NCI-H1417 (cell line): ENCODE results near the gene B3GAT1.

ENCODE experiments used
- DNase-seq, 3 experiments: peaks; one replicate each; lab custom pipeline; 2025; lab: John Stamatoyannopoulos, UW

B3GAT1 gene

DNA sequence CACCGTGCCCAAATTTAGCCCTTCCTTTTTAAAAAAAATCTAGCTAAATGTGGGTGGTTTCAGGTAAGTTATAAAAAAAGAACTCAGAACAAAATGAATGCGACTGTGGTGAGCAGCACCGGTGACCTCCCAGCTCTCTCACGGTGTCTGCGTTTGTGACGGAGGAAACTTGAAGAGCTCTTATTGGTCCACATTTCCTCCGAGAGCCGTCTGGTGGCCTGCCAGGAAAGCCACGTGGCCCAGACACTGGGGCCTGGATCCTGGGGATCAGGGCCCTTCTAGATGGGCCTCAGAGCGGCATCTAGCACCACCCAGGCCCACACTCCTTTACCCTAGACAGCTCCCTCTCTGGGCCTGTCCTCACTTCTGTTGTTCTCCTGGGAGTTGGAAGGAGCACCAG lies 39.5 kb downstream of the B3GAT1 start:
- peak in 1 of 3 experiments; percentile 56 for DNase-seq

DNA sequence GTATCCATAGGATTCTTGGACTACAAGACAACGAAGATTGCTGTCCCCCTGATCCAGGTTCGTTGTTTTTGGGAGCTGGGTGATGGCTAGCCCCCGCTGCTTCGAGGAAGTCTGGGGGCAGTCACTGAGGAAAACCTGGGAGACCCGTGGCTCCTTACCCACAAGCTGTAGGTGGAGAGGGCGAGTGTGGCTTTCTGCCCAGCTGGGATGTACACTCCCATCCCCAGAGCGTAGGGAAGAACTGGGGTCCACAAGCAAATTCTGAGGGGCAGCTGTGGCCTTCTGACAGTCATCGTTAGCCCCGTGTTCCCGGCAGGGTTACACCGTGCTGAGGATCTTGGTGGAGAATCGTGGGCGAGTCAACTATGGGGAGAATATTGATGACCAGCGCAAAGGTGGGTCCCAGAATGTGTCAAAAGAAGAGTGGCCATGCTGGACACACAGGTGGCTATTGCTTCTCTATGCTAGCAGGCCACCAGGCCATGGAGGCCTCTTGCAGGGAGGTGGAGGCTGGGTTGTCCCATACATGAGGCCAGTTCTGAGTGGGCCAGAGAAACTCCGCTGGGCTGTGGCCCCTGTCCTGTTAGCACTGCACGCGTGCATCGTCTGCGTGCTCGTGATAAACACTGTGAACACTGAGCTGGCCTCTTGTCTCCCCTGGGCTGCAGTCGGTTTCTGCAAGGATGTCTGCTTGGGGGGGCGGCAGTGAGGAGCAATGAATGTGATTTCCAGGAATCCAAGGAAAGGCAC lies 40.4 kb downstream of the B3GAT1 start:
- DNase-seq = no peak

DNA sequence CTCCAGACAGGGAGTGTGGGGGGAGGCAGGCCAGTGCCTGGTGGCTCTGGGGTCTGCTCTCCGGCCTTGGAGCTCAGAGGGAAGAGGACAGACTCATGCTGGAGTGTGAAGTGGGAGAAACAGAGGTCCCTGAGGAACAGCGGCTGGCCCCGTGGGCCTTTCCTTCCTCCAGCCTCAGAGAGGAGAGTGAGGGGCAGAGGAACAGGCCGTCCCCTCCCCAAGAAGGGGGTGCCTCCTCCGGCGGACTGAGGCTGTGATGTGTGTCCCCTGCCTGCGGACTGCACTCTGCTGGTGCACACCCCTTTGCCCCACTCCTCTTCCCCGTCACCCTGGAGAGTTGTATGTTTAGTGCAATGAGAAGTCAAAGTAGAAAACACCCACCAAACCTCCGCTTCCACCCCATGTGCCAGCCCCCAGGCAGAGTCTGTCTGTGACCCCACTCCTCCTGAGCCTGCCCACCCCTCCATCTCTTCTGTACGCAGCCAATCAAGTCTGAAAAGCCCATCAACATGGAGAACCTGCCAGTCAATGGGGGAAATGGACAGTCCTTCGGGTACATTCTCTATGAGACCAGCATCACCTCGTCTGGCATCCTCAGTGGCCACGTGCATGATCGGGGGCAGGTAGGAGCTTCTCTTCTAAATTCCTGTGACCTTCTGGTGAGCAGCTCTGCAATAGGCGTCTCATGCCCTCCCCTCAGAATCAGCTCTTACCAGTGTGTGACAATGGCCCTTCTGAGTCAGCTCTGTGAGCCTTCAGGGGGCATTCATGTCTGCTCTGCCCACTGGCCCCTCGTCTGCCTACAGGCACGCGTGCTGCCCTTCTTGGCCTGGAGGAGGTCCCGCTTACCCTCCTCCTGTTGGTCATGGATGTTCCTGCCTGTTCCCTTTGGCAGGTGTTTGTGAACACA lies 41.3 kb downstream of the B3GAT1 start:
- DNase-seq = no peak

- no peak for DNase-seq
Observed at GRCh38 chr11:134369656-134370525, 42.2 kb downstream of the B3GAT1 start.

DNA sequence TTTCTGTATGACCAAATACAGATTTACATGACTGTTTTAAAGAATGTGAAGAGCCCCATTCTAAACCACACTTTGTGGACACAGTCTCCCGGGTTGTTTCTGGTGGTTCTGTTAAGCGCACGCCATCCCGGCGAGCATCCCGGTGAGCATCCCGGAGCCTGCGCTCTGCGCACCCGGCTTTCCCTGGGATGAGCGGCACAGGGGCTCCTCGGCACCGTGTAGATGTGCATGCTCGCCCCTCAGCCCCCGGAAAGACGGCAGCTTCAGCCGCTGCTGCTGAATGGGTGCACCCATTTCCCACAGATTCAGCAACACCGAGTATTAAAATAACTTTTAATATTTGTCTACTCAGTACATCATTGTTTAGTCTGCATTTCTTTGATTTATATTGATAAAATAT lies 44.3 kb downstream of the B3GAT1 start:
- peak in 1 of 3 experiments; percentile 92 for DNase-seq

DNA sequence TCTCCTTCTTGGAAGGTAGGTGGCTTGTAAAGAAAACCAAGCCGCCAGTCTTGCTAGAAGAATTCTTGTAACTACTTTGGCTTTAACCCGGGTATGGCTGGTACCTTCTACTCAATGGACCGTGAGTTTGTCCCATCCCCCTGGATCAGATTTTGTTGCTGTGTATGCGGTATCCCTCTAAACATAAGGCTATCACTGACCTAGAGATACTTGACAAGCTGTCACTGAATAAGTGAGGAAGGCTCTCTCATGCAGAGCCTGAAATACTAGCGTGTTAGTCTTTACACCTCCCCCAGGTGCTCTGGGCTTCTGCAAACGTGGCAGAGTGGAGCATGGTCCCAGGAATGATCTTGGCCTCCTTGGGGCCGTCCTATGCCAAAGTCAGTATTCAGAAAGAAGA lies 45.8 kb downstream of the B3GAT1 start:
- DNase-seq = no peak

GRCh38 chr11:134365011-134365925 lies 46.8 kb downstream of the B3GAT1 start:
- no peak for DNase-seq

GRCh38 chr11:134364261-134364660 lies 47.8 kb downstream of the B3GAT1 start:
- DNase-seq = no peak

DNA sequence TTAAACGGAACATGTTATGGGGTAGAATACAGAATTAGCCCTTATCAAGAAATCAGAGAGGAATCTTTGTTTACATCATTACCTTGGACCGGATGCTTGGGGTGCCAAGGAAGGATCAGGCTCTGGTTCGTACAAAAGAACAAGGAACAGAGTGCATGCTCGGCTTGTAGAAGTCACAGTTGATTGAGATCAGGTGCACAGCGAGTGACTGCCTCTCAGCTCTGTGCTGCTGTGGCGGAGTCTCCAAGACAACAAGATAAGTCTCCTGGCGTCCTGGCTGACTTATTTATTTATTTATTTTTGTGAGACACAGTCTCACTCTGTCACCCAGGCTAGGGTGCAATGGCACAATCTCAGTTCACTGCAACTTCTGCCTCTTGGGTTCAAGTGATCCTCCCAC lies 48.5 kb downstream of the B3GAT1 start:
- peak in 1 of 3 experiments; percentile 75 for DNase-seq

- no peak for DNase-seq
Observed at GRCh38 chr11:134363161-134363560, 48.9 kb downstream of the B3GAT1 start.

DNA sequence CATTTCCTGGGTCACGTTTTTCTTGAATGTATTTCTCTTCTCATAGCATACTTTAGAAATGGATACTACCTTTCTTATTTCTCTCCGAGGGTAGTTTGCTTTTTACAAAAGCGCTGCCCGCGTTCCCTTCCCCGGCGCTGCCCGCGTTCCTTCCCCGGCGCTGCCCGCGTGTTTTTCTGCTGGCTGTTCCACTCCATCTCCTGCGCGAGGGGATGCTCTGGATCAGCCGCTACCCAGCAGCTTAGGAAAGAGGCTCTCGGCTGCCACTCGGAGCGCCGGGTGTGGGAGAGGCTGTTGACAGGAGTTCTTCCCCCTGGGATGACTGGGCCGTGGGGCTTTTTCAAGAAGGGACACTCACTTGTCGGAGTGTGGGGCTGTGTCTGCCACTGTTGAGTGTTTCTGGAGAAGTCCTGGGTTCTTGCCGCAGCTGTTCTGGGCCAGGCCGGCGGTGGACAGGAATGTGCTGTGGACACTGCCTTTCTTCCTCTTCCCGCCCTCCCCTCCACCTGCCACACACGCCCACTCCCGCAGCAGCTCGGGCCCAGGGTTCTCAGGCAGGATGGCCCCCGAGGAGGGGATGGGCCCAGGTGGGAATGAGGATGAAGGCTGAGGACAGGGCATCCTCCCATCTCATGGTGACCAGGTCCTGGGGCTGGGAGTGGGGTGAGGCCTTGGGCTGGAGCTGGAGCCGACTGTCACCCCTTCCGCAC lies 49.7 kb downstream of the B3GAT1 start:
- no peak for DNase-seq

DNA sequence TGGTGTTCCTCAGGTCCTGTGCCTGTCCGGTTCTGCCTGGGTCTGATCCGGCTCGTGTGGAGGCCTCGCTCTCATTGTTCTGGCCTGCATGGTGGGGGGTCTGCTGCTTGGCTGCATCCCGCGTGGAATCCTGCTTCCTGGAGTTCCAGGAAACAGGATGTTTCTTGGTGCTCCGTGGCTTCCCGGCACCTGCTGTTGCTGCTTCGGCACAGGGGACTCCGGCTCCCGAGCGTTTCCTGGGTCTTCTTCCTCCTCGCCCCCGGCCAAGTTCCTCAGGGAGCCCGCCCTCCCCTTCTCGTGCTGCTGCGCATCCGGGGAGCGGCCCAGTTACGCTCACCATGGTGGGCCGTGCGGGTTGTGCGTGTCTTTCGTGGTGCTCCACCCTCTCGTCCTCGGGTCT lies 50.4 kb downstream of the B3GAT1 start:
- DNase-seq = no peak

DNA sequence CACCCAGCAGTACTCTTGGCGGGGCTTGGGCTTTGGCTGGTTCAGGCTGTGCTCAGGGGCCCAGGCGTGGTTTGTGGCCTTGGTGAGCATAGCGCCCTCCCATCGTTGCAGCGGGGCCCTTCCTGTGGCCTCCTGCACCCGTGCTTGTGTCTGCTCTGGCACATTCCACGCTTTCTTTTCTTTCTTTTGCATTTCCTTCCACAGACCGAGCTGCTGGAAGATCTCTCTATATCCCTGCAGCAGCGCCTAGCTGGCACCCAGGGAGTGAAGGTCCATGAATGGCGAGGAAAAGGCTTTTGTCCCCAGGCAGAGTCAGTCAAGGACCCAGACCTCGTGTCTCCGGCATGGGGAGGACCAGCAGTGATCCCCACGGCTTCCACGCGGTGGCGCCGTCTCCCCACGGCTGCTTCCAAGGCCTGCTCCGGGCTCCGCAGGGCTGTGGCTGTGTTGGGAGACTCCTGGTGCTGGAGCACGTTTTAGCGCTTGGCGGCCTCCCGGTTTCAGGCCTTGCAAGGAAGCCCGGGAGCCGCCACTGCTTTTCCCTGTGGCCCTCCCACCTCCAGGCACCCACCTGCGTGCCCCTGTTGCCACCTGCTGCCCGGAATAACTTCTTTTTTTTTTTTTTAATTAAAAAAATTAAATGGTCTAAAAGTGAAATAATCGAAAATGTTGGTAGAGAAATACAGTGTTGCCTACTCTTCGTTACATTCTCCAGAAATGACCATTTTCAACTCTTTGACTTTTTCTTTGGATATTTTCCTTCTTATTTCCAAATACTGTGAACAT lies 51.8 kb downstream of the B3GAT1 start:
- peak in 1 of 3 experiments; percentile 89 for DNase-seq

GRCh38 chr11:134359646-134360045 lies 52.4 kb downstream of the B3GAT1 start:
- no peak for DNase-seq

DNA sequence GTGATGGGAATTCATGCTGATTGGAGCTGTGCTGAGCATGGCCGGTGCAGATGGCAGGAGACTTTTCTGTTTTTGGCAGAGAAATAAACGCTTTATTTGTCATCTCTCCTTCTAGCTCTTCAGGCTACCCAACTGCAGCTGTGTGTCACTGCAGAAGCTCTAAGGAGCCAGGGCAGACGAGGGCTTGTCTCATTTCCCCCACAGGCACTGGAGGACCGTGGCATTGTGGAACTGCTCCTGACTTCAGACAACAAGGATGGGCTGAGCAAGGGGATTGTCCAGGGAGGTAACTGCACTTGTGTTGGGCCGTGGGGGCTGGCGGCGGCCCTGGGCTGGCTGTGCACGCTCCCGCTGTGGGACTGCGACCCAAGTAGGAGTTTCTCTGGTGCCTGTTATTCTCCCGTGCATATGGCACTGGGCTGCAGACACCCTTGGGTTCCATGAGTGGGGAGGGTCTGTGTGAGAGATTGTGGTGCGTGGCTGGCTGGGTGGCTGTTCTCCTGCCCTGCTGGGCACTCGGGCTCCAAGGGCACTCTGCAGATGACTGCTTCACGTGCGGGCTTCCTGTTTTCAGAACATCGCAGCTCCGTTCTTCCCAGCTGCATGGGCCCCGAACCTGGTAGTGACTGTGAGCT lies 53.1 kb downstream of the B3GAT1 start:
- DNase-seq = no peak

GRCh38 chr11:134358165-134358855 lies 53.7 kb downstream of the B3GAT1 start:
- DNase-seq = no peak

DNA sequence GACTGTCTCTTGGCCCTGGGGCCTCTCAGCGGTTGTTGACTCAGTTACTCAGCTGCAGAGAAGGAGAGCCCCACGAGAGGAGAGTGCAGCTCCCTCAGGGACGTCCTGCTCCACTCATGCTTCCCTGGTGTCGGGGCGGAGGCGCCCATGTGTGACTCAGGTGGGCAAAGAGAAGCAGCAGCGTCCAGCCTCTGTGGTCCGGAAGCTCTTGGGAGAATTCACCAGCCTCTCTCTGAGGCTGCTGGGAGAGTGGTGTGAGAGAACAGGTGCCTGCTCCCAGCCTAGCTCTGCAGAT lies 54.5 kb downstream of the B3GAT1 start:
- DNase-seq = no peak

DNA sequence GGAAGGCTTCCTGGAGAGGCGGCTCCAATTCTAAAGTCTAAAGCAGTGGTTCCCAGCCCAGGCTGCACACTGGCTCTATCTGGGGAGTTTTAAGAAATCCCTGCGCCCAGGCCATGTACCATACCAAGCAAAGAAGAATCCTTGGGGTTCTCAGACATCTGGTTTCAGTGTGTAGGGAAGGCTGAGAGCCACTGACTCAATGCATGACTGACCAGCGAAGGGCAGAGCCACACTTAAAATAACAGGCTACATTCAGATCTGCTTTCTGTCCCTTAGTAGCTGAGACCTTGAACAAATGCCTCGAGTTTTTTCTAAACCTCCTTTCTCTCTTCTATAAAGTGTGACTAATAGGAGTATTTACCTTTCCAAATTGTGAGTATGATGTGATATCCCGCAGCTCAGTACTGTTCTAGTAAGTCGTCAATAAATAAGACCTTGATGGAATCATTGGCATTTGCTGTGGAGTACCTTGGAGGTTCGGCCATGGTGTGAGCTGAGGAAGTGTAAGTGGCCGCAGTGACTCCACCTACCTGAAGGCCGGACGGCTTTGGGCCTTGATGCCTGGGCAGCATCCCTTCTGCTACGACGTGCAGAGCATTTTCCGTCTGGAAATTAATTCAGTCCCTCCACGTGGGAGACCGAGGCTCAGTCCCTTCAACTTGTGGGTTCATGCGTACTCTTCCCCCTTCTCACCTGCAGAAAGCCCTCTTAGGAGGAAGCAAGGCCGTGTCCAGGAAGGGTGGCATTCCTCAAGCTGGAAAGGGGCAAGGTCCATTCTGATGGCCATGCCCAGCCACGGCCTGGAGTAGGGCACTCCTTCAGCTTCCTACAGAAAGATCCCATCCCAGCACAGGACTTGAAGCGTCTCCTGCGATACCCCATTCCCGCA lies 55.1 kb downstream of the B3GAT1 start:
- DNase-seq = no peak
